Esophagus squamous epithelium (tissue), 4 donors: ENCODE measurements around the gene HECTD2.

Source experiments
- CTCF ChIP-seq, 6 experiments: fragments of 450-650 bp in 4 of 6; fragments of 200-600 bp in 2 of 6; sonication (generic) in 2 of 6; IDR thresholded peaks; one replicate each; pipeline ENCODE4 v1.5.1; 2016 to 2019; ENCODE audit warnings: antibody characterized with exemption in 6 of 6, mild to moderate bottlenecking in 4 of 6, moderate library complexity in 4 of 6
- POLR2A ChIP-seq, 4 donors: fragments of 450-650 bp; IDR thresholded peaks; one replicate each; pipeline ENCODE4 v1.6.1; 2017; ENCODE audit warnings: antibody characterized with exemption in 4 of 4, mild to moderate bottlenecking in 4 of 4, moderate library complexity in 3 of 4

- TF ChIP-seq CTCF (IDR thresholded peaks at IDR 0.05): no peak
- TF ChIP-seq POLR2A (IDR thresholded peaks at IDR 0.05): no peak
These were observed 69.4 kb downstream of the HECTD2 start for GRCh38 chr10:91479583-91479982.
